GM12878 (cell line): ENCODE results near the gene SPRING1. TPM values are rescaled to one million over a fixed set of nuclear protein-coding genes. Genes with fewer than 3 reads are reported as not detected.

Experiments
- ATAC-seq: fragments of 200-7000 bp; cut with Tn5 transposase; 3 replicates; pipeline ENCODE4 v1.9.1; 2020; ENCODE audit warnings: mild to moderate bottlenecking, moderate library complexity
- BruUV-seq: library from RNA; stranded (reverse); fragments of 400-500 nt; replicated peaks from 2 replicates; lab custom pipeline; 2021; lab: Mats Ljungman, UMichigan
- CTCF ChIA-PET: fragments of 300-600 bp; sonication (Branson Sonifier 250); formaldehyde crosslinking; extraction: SDS; loops from one replicate; lab custom pipeline; 2021; ENCODE audit warnings: inconsistent platforms; lab: Yijun Ruan, JAX
- POLR2A ChIA-PET: fragments of 350-600 bp; formaldehyde crosslinking; extraction: SDS; loops from one replicate; lab custom pipeline; 2021; ENCODE audit warnings: inconsistent platforms; lab: Charles Lee
- RAD21 ChIA-PET: fragments of 300-600 bp; sonication (Branson Sonifier 250); formaldehyde crosslinking; loops from one replicate; lab custom pipeline; 2023; ENCODE audit warnings: antibody characterized with exemption; ENCODE audit not compliant: unreplicated experiment; lab: Charles Lee
- SMC1A ChIA-PET: fragments of 300-600 bp; sonication (Branson Sonifier 250); formaldehyde crosslinking; loops from one replicate; lab custom pipeline; 2023; ENCODE audit not compliant: unreplicated experiment, uncharacterized antibody; lab: Charles Lee
- DNase-seq: peaks from one replicate; pipeline ENCODE4 v3.0.0-alpha.2; 2011; ENCODE audit warnings: low read depth, low spot score
- FAIRE-seq: peaks from 3 replicates; lab custom pipeline; 2011; peaks lifted over from hg19 to GRCh38; lab: Jason Lieb, UNC
- H2AFZ ChIP-seq: 2 replicates; pipeline ENCODE4 v1.6.0; 2011; ENCODE audit warnings: low read depth, low read length, control low read depth; ENCODE audit not compliant: control insufficient read depth
- H3K27ac ChIP-seq: 2 replicates; pipeline ENCODE4 v1.5.1; 2011; ENCODE audit warnings: control low read depth; ENCODE audit not compliant: control insufficient read depth, insufficient read depth
- H3K27me3 ChIP-seq, 2 experiments: replicated peaks in 1 of 2; 2 replicates each; pipeline versions ENCODE4 v1.6.0 to v1.6.1; 2011; ENCODE audit warnings: low read length in 1 of 2; ENCODE audit not compliant: control insufficient read depth in 2 of 2, insufficient read depth in 2 of 2
- H3K36me3 ChIP-seq, 2 experiments: 2 replicates each; pipeline ENCODE4 v1.5.1; 2011; ENCODE audit warnings: low read length in 1 of 2; ENCODE audit not compliant: control insufficient read depth in 2 of 2, insufficient read depth in 2 of 2
- H3K4me1 ChIP-seq: 2 replicates; pipeline ENCODE4 v1.6.1; 2011; ENCODE audit warnings: mild to moderate bottlenecking, low read length, moderate library complexity, mixed read lengths; ENCODE audit not compliant: control insufficient read depth, insufficient read depth
- H3K4me2 ChIP-seq: 2 replicates; pipeline ENCODE4 v1.6.0; 2011; ENCODE audit warnings: control low read depth; ENCODE audit not compliant: control insufficient read depth, insufficient read depth
- H3K4me3 ChIP-seq: fragments of 200-600 bp; sonication (generic); 2 replicates; pipeline ENCODE4 v1.5.1; 2016
- H3K79me2 ChIP-seq: 2 replicates; pipeline ENCODE4 v1.6.0; 2011; ENCODE audit warnings: low read length; ENCODE audit not compliant: control insufficient read depth, insufficient read depth
- H3K9ac ChIP-seq: 2 replicates; pipeline ENCODE4 v1.8.0; 2011; ENCODE audit warnings: low read length, control low read depth, mixed read lengths; ENCODE audit not compliant: control insufficient read depth, insufficient read depth
- H3K9me3 ChIP-seq: replicated peaks from 3 replicates; pipeline ENCODE4 v1.5.1; 2011; ENCODE audit warnings: mild to moderate bottlenecking, low read length; ENCODE audit not compliant: control insufficient read depth, insufficient read depth
- H4K20me1 ChIP-seq: 2 replicates; pipeline ENCODE4 v1.6.0; 2011; ENCODE audit not compliant: control insufficient read depth, insufficient read depth
- BCL3 ChIP-seq: IDR thresholded peaks from 2 replicates; pipeline ENCODE4 v1.6.1; 2011; ENCODE audit warnings: borderline replicate concordance, low read depth, mild to moderate bottlenecking, moderate library complexity, low read length; ENCODE audit not compliant: insufficient read depth, poor library complexity, severe bottlenecking
- CUX1 ChIP-seq: IDR thresholded peaks from 2 replicates; pipeline ENCODE4 v1.6.1; 2012; ENCODE audit warnings: improper control_type of control experiment, low read depth, low read length; ENCODE audit not compliant: insufficient replicate concordance
- EGR1 ChIP-seq, 2 experiments: IDR thresholded peaks; 1 replicate in 1 of 2; 2 replicates in 1 of 2; pipeline ENCODE4 v1.6.1; 2011 to 2012; ENCODE audit warnings: low read depth in 2 of 2, low read length in 2 of 2, borderline replicate concordance in 1 of 2, mild to moderate bottlenecking in 1 of 2, moderate library complexity in 1 of 2
- FOS ChIP-seq: IDR thresholded peaks from 3 replicates; pipeline ENCODE4 v1.6.1; 2011; ENCODE audit warnings: borderline replicate concordance; ENCODE audit not compliant: insufficient read length; ENCODE audit errors: extremely low read depth
- GATAD2B ChIP-seq: fragments of 450-650 bp; conservative IDR thresholded peaks from 2 replicates; pipeline ENCODE4 v1.6.1; 2017; ENCODE audit warnings: low read depth, mild to moderate bottlenecking, moderate library complexity
- LARP7 ChIP-seq: fragments of 450-650 bp; IDR thresholded peaks from 2 replicates; pipeline ENCODE4 v1.6.1; 2017; ENCODE audit warnings: mild to moderate bottlenecking
- SP1 ChIP-seq: IDR thresholded peaks from one replicate; pipeline ENCODE4 v1.6.1; 2011; ENCODE audit warnings: low read depth, low read length
- YY1 ChIP-seq: IDR thresholded peaks from 2 replicates; pipeline ENCODE4 v1.6.1; 2011; ENCODE audit warnings: low read depth, mild to moderate bottlenecking, low read length
- WGBS: methylation state at CpG from one replicate; pipeline ENCODE4 v1.1.6; 2016; ENCODE audit warnings: low lambda C conversion rate; ENCODE audit not compliant: insufficient replicate concordance, insufficient coverage; ENCODE audit errors: missing lambda C conversion rate; 5-methylcytosine and 5-hydroxymethylcytosine counted together
- in situ Hi-C: fragments of 300-500 bp; cut with MboI; formaldehyde crosslinking; loops from 9 replicates; pipeline ENCODE4 v1.14.3; 2018; ENCODE audit warnings: mixed read lengths
- intact Hi-C: fragments of 100-400 bp; cut with micrococcal nuclease; formaldehyde crosslinking; loops from one replicate; pipeline ENCODE4 v1.14.2; 2022; ENCODE audit not compliant: unreplicated experiment
- polyA plus RNA-seq, 11 experiments: library from polyadenylated mRNA; depleted of rRNA in 4 of 11; unstranded in 6 of 11; stranded (reverse) in 5 of 11; fragments of >200 nt; fragmentation: Nextera tagmentation in 4 of 11; fragmentation: Illumina TruSeq in 1 of 11; extraction: Ambion mirVana in 4 of 11; extraction: Trizol in 1 of 11; gene quantifications; 1 replicate in 1 of 11; 2 replicates in 10 of 11; pipeline versions ENCODE4 v1.2.1 to v1.2.3, GENCODE V29; 2011 to 2016; ENCODE audit warnings: inconsistent platforms in 2 of 11, missing spikeins in 2 of 11, low read depth in 1 of 11
- total RNA-seq, 4 experiments: library from RNA; depleted of rRNA in 3 of 4; stranded (reverse); fragments of >200 nt in 3 of 4; fragmentation: Illumina TruSeq in 1 of 4; extraction: Trizol in 1 of 4; gene quantifications; 2 replicates each; pipeline versions ENCODE4 v1.2.1 to v1.2.3, GENCODE V29; 2013 to 2021
- TF ChIP-seq, protein P1 (sequence below): fragments of 450-650 bp; IDR thresholded peaks from 2 replicates; pipeline ENCODE4 v1.6.1; 2018; ENCODE audit warnings: borderline replicate concordance, mild to moderate bottlenecking; ENCODE audit not compliant: partially characterized antibody
- TF ChIP-seq, protein P2 (sequence below): fragments of 450-650 bp; IDR thresholded peaks from 2 replicates; pipeline ENCODE4 v1.6.1; 2018; ENCODE audit warnings: mild to moderate bottlenecking, low read depth, moderate library complexity; ENCODE audit not compliant: partially characterized antibody

SPRING1 gene
- total and polyA plus RNA-seq, 10 of the 15 experiments (the other 5 are each of a cell fraction or from before 2014, with no cell fraction given): 2.5 to 25.7 (median 14.3) TPM

GRCh38 chr12:116765271-116765670 is 27.4 kb upstream of the SPRING1 start:
- H3K27me3 ChIP-seq: no peaks in the 10 kb centered on the region
- peaks cover 0 to 3% of the 10 kb centered on the region in 2 experiments for H3K36me3 ChIP-seq
- FAIRE-seq: no peak
- ChIA-PET SMC1A (no interaction called here), CTCF (interaction anchor here (1.0 kb wide), 1 partner anchor 59 kb away, joined by 3 read pairs; no protein-coding TSS in a partner anchor), RAD21 (no interaction called here), POLR2A (no interaction called here)
- intact Hi-C loops: no loop called here
- no peaks in the 10 kb centered on the region for H3K79me2 ChIP-seq
- no peak overlapping the region for H3K4me3 ChIP-seq
- no peak overlapping the region for H3K9ac ChIP-seq
- H4K20me1 ChIP-seq: no peaks in the 10 kb centered on the region
- in situ Hi-C loops: no loop called here
- BruUV-seq: no TSS peak
- no peak overlapping the region for H3K27ac ChIP-seq
- no peak for ATAC-seq
- no peaks in the 10 kb centered on the region for H3K9me3 ChIP-seq
- H2AFZ ChIP-seq: no peak overlapping the region
- WGBS: 87% methylated on average over 5 of the region's 5 CpGs
- no peaks in the 10 kb centered on the region for H3K4me1 ChIP-seq
- DNase-seq: no peak
- no peak overlapping the region for H3K4me2 ChIP-seq
- TF ChIP-seq, protein P1, sequence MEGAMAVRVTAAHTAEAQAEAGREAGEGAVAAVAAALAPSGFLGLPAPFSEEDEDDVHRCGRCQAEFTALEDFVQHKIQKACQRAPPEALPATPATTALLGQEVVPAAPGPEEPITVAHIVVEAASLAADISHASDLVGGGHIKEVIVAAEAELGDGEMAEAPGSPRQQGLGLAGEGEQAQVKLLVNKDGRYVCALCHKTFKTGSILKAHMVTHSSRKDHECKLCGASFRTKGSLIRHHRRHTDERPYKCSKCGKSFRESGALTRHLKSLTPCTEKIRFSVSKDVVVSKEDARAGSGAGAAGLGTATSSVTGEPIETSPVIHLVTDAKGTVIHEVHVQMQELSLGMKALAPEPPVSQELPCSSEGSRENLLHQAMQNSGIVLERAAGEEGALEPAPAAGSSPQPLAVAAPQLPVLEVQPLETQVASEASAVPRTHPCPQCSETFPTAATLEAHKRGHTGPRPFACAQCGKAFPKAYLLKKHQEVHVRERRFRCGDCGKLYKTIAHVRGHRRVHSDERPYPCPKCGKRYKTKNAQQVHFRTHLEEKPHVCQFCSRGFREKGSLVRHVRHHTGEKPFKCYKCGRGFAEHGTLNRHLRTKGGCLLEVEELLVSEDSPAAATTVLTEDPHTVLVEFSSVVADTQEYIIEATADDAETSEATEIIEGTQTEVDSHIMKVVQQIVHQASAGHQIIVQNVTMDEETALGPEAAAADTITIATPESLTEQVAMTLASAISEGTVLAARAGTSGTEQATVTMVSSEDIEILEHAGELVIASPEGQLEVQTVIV: no peak
- no peak for TF ChIP-seq FOS
- TF ChIP-seq GATAD2B: no peak
- TF ChIP-seq EGR1 (IDR thresholded peaks at IDR 0.05; ENCODE audit: borderline replicate concordance in 1 of 2, low read depth in 2 of 2, low read length in 2 of 2): no peak
- no peak for TF ChIP-seq SP1
- no peak for TF ChIP-seq LARP7
- no peak for TF ChIP-seq BCL3
- TF ChIP-seq CUX1: no peak
- TF ChIP-seq, protein P2, sequence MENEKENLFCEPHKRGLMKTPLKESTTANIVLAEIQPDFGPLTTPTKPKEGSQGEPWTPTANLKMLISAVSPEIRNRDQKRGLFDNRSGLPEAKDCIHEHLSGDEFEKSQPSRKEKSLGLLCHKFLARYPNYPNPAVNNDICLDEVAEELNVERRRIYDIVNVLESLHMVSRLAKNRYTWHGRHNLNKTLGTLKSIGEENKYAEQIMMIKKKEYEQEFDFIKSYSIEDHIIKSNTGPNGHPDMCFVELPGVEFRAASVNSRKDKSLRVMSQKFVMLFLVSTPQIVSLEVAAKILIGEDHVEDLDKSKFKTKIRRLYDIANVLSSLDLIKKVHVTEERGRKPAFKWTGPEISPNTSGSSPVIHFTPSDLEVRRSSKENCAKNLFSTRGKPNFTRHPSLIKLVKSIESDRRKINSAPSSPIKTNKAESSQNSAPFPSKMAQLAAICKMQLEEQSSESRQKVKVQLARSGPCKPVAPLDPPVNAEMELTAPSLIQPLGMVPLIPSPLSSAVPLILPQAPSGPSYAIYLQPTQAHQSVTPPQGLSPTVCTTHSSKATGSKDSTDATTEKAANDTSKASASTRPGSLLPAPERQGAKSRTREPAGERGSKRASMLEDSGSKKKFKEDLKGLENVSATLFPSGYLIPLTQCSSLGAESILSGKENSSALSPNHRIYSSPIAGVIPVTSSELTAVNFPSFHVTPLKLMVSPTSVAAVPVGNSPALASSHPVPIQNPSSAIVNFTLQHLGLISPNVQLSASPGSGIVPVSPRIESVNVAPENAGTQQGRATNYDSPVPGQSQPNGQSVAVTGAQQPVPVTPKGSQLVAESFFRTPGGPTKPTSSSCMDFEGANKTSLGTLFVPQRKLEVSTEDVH: no peak
- TF ChIP-seq YY1: no peak
